DOHH2 (cell line): ENCODE data around the gene CYFIP2.
A peak's percentile ranks its signal among the peaks of the same experiment; 100 is the strongest.

Source experiments
- H3F3A ChIP-seq: fragments of 200-600 bp; sonication (generic), shearing (Covaris generic); 2 replicates; pipeline ENCODE4 v1.6.0; 2016; ENCODE audit warnings: antibody characterized with exemption, mild to moderate bottlenecking; ENCODE audit not compliant: control insufficient read depth, insufficient read depth
- H3K27ac ChIP-seq: fragments of 200-600 bp; sonication (generic); 2 replicates; pipeline ENCODE4 v1.5.1; 2014; ENCODE audit warnings: low read depth, mild to moderate bottlenecking, low read length, moderate library complexity
- H3K27me3 ChIP-seq: fragments of 200-600 bp; sonication (generic); 2 replicates; pipeline ENCODE4 v1.6.1; 2014; ENCODE audit warnings: mild to moderate bottlenecking, low read length, mixed read lengths; ENCODE audit not compliant: control insufficient read depth
- H3K36me3 ChIP-seq: fragments of 200-600 bp; sonication (generic); 2 replicates; pipeline ENCODE4 v1.6.1; 2014; ENCODE audit warnings: mild to moderate bottlenecking, low read length, moderate library complexity, mixed read lengths; ENCODE audit not compliant: control insufficient read depth
- H3K4me1 ChIP-seq: fragments of 200-600 bp; sonication (generic); 2 replicates; pipeline ENCODE4 v1.6.1; 2014; ENCODE audit warnings: mild to moderate bottlenecking, low read length, mixed read lengths; ENCODE audit not compliant: control insufficient read depth
- H3K4me2 ChIP-seq: fragments of 200-600 bp; sonication (generic); 2 replicates; pipeline ENCODE4 v1.6.0; 2014; ENCODE audit warnings: mild to moderate bottlenecking, low read length, moderate library complexity
- H3K4me3 ChIP-seq: fragments of 200-600 bp; sonication (generic); 2 replicates; pipeline ENCODE4 v1.5.1; 2014; ENCODE audit warnings: mild to moderate bottlenecking, low read length, mixed read lengths
- H3K79me2 ChIP-seq: fragments of 200-600 bp; sonication (generic); 2 replicates; pipeline ENCODE4 v1.6.1; 2014; ENCODE audit warnings: mild to moderate bottlenecking, low read length, mixed read lengths; ENCODE audit not compliant: control insufficient read depth
- H3K9me2 ChIP-seq: fragments of 200-600 bp; sonication (generic); replicated peaks from 2 replicates; pipeline ENCODE4 v1.6.1; 2014; ENCODE audit warnings: mild to moderate bottlenecking, low read length, mixed read lengths; ENCODE audit not compliant: control insufficient read depth
- H3K9me3 ChIP-seq: fragments of 200-600 bp; sonication (generic); 2 replicates; pipeline ENCODE4 v1.6.1; 2014; ENCODE audit warnings: antibody characterized with exemption, low read length, mixed read lengths; ENCODE audit not compliant: control insufficient read depth, insufficient read depth
- H4K20me1 ChIP-seq: fragments of 200-600 bp; sonication (generic); 2 replicates; pipeline ENCODE4 v1.6.0; 2014; ENCODE audit warnings: low read depth, mild to moderate bottlenecking, antibody characterized with exemption, low read length, moderate library complexity; ENCODE audit not compliant: control insufficient read depth, insufficient read depth
- CTCF ChIP-seq: fragments of 200-600 bp; sonication (generic); IDR thresholded peaks from one replicate; pipeline ENCODE4 v1.5.1; 2014; ENCODE audit warnings: antibody characterized with exemption, mild to moderate bottlenecking, low read depth, low read length; ENCODE audit not compliant: poor library complexity, severe bottlenecking
- EZH2phosphoT487 ChIP-seq: fragments of 200-600 bp; sonication (generic); IDR thresholded peaks from 2 replicates; pipeline ENCODE4 v1.6.1; 2017; ENCODE audit warnings: borderline replicate concordance, mild to moderate bottlenecking, antibody characterized with exemption, low read length, moderate library complexity, mixed read lengths

Gene CYFIP2

GRCh38 chr5:157273131-157273556, 7.2 kb downstream of the CYFIP2 start:
- Histone ChIP-seq H3K4me3 (peak overlapping the region; percentile 61), H3K36me3 (peaks cover 75% of the 10 kb centered on the region), H3K9me3 (peaks cover 6% of the 10 kb centered on the region; the same call in 1 of the 2 replicates), H3K79me2 (peaks cover 95% of the 10 kb centered on the region), H3F3A (peaks cover 36% of the 10 kb centered on the region), H3K9me2 (no peaks in the 10 kb centered on the region), H4K20me1 (no peaks in the 10 kb centered on the region), H3K27ac (peak overlapping the region; percentile 98), H3K4me1 (peaks cover 91% of the 10 kb centered on the region), H3K27me3 (no peaks in the 10 kb centered on the region), H3K4me2 (peak overlapping the region; percentile 99)
- TF ChIP-seq CTCF (no peak), EZH2phosphoT487 (no peak)

- Histone ChIP-seq H3K4me3 (no peak overlapping the region), H3K79me2 (peaks cover 95% of the 10 kb centered on the region), H3K9me3 (peaks cover 6% of the 10 kb centered on the region; the same call in 1 of the 2 replicates), H4K20me1 (no peaks in the 10 kb centered on the region), H3K27me3 (no peaks in the 10 kb centered on the region), H3K9me2 (no peaks in the 10 kb centered on the region), H3K4me1 (peaks cover 88% of the 10 kb centered on the region), H3F3A (peaks cover 27% of the 10 kb centered on the region), H3K4me2 (peak overlapping the region; percentile 16; the same call in 1 of the 2 replicates), H3K36me3 (peaks cover 63% of the 10 kb centered on the region), H3K27ac (no peak overlapping the region)
- no peak for TF ChIP-seq CTCF
- no peak for TF ChIP-seq EZH2phosphoT487
These were observed 9.5 kb downstream of the CYFIP2 start for GRCh38 chr5:157275403-157275802.

- Histone ChIP-seq H3K79me2 (peaks cover 100% of the 10 kb centered on the region), H3K27me3 (no peaks in the 10 kb centered on the region), H3K4me3 (no peak overlapping the region), H3K4me1 (peaks cover 86% of the 10 kb centered on the region), H3K9me3 (peaks cover 6% of the 10 kb centered on the region; the same call in 1 of the 2 replicates), H3K4me2 (no peak overlapping the region), H3K36me3 (peaks cover 47% of the 10 kb centered on the region), H3K9me2 (no peaks in the 10 kb centered on the region), H3F3A (peaks cover 19% of the 10 kb centered on the region), H4K20me1 (no peaks in the 10 kb centered on the region), H3K27ac (no peak overlapping the region)
- no peak for TF ChIP-seq EZH2phosphoT487
- no peak for TF ChIP-seq CTCF
These were observed 12.6 kb downstream of the CYFIP2 start for GRCh38 chr5:157278319-157279037.
